GM15510 (cell line): ENCODE results near the gene ZFAND3.

ENCODE experiments used
- POLR2A ChIP-seq: IDR thresholded peaks from 3 replicates; pipeline ENCODE4 v1.6.1; 2011; ENCODE audit warnings: borderline replicate concordance; ENCODE audit not compliant: insufficient read length; ENCODE audit errors: extremely low read depth

The ZFAND3 gene

GRCh38 chr6:38155144-38155543 is 335.6 kb downstream of the ZFAND3 start:
- no peak for TF ChIP-seq POLR2A

- no peak for TF ChIP-seq POLR2A
Observed at GRCh38 chr6:38155621-38156204, 336.2 kb downstream of the ZFAND3 start.

- no peak for TF ChIP-seq POLR2A
Observed at GRCh38 chr6:38156818-38157565, 337.5 kb downstream of the ZFAND3 start.

- no peak for TF ChIP-seq POLR2A
Observed at GRCh38 chr6:38157905-38158304, 338.4 kb downstream of the ZFAND3 start.

GRCh38 chr6:38158762-38159350 is 339.3 kb downstream of the ZFAND3 start:
- TF ChIP-seq POLR2A = no peak

GRCh38 chr6:38159596-38159995 is 340.1 kb downstream of the ZFAND3 start:
- no peak for TF ChIP-seq POLR2A

GRCh38 chr6:38160831-38161230 is 341.3 kb downstream of the ZFAND3 start:
- TF ChIP-seq POLR2A = no peak

- no peak for TF ChIP-seq POLR2A
Observed at GRCh38 chr6:38161331-38161730, 341.8 kb downstream of the ZFAND3 start.

GRCh38 chr6:38161754-38162492 is 342.4 kb downstream of the ZFAND3 start:
- TF ChIP-seq POLR2A = no peak

GRCh38 chr6:38162493-38163185 is 343.1 kb downstream of the ZFAND3 start:
- no peak for TF ChIP-seq POLR2A

- no peak for TF ChIP-seq POLR2A
Observed at GRCh38 chr6:38163186-38164130, 343.9 kb downstream of the ZFAND3 start.

- TF ChIP-seq POLR2A = no peak
Observed at GRCh38 chr6:38164131-38164481, 344.6 kb downstream of the ZFAND3 start.

- TF ChIP-seq POLR2A = no peak
Observed at GRCh38 chr6:38164671-38165108, 345.2 kb downstream of the ZFAND3 start.
